Stimulated activated naive B cell treated with anti-CD40 and anti-IgM and Interleukin-4, amounts not matched to agents 10 μg/mL and 1 μg/mL and 100 μg/mL, for 72 hours (primary cell): Measurements from ENCODE around the gene FBLN2.

Experiments used
- ATAC-seq, 2 donors: fragments of 150-1000 bp; cut with Tn5 transposase; replicated peaks; 2 replicates each; pipeline ENCODE4 v1.10.0; 2021; ENCODE audit warnings: moderate library complexity in 1 of 2
- DNase-seq: peaks from one replicate; pipeline ENCODE4 v3.0.0; 2021
- H3K27ac Mint-ChIP-seq: one replicate; pipeline ENCODE4 v1.8.0; 2022; ENCODE audit warnings: mild to moderate bottlenecking, mixed read lengths
- H3K27me3 Mint-ChIP-seq, 2 donors: one replicate each; pipeline ENCODE4 v1.8.0; 2022; ENCODE audit warnings: mixed read lengths in 2 of 2
- H3K36me3 Mint-ChIP-seq, 2 donors: one replicate each; pipeline ENCODE4 v1.8.0; 2022; ENCODE audit warnings: mixed read lengths in 2 of 2, mild to moderate bottlenecking in 1 of 2
- H3K4me1 Mint-ChIP-seq, 2 donors: one replicate each; pipeline ENCODE4 v1.8.0; 2022; ENCODE audit warnings: mixed read lengths in 2 of 2, mild to moderate bottlenecking in 1 of 2
- H3K4me3 Mint-ChIP-seq, 2 donors: one replicate each; pipeline ENCODE4 v1.8.0; 2022; ENCODE audit warnings: mild to moderate bottlenecking in 2 of 2, mixed read lengths in 2 of 2, moderate library complexity in 1 of 2
- H3K9me3 Mint-ChIP-seq, 2 donors: one replicate each; pipeline ENCODE4 v1.8.0; 2022; ENCODE audit warnings: mixed read lengths in 2 of 2, mild to moderate bottlenecking in 1 of 2

The FBLN2 gene

DNA sequence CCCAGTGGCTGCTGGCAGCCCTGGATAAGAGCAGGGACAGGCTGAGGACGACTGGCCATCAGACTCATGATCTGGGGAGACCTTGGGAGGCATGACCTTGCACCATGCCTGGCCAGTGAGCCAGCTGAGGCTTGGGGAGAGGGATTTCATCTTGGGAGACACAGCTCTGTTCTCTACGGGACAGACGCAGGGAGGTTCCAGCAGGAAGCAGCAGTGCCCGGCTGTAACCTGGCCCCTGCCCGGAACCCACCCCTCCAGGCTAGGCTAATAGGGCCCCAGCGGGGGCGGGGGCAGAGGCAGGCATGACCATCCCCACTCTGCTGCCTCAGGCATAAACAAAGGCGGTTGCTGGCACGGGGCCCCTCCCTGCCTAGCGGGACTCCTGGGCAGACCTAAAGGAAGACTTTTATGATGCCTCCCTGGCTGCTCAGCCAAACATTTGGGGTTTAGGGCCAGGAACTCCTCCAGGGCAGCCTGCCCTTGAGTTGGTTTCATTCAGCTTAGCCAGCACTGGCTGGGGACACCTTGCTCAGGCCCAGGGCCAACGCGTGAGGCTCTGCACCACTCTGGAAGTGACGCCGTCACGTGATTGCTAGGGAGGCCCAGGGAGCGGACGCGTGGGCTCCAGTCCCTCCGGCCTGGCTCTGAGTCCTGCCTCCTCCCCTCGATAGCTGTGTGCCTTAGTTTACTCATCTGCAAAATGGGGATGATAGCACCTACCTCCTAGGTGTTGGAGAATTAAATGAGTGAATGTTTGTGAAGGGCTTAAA is 41.2 kb upstream of the FBLN2 start:
- H3K27ac Mint-ChIP-seq: no peak overlapping the region
- H3K27me3 Mint-ChIP-seq: no peaks in the 10 kb centered on the region
- H3K4me3 Mint-ChIP-seq: no peak overlapping the region
- DNase-seq (no peak), ATAC-seq (no peak)
- no peaks in the 10 kb centered on the region for H3K9me3 Mint-ChIP-seq
- H3K4me1 Mint-ChIP-seq: no peaks in the 10 kb centered on the region
- H3K36me3 Mint-ChIP-seq: no peaks in the 10 kb centered on the region

DNA sequence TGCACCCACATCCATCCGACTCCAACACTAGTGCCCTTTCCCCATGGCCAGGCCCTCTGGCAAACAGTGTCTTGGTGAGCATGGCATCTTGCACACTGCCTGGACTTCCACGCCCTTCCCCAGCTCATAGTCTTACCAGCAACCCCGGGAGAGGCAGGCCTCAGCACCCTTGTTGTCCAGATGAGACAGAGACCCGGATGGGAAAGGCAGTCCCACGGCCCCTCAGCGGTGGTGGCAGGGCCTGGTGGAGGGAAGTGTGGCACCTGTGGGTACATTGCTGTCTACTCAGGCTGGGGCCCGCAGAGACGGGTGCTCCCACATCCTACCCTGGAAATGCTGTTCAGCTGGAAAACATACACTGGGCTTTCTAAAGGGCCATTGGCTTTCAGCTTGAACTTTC is 40.4 kb upstream of the FBLN2 start:
- no peaks in the 10 kb centered on the region for H3K4me1 Mint-ChIP-seq
- DNase-seq (no peak), ATAC-seq (no peak)
- no peak overlapping the region for H3K4me3 Mint-ChIP-seq
- no peaks in the 10 kb centered on the region for H3K9me3 Mint-ChIP-seq
- H3K27ac Mint-ChIP-seq: no peak overlapping the region
- no peaks in the 10 kb centered on the region for H3K27me3 Mint-ChIP-seq
- H3K36me3 Mint-ChIP-seq: no peaks in the 10 kb centered on the region

GRCh38 chr3:13509059-13509815 is 39.7 kb upstream of the FBLN2 start:
- no peak overlapping the region for H3K4me3 Mint-ChIP-seq
- ATAC-seq (no peak), DNase-seq (no peak)
- no peaks in the 10 kb centered on the region for H3K9me3 Mint-ChIP-seq
- no peaks in the 10 kb centered on the region for H3K4me1 Mint-ChIP-seq
- H3K36me3 Mint-ChIP-seq: no peaks in the 10 kb centered on the region
- H3K27me3 Mint-ChIP-seq: no peaks in the 10 kb centered on the region
- no peak overlapping the region for H3K27ac Mint-ChIP-seq

DNA sequence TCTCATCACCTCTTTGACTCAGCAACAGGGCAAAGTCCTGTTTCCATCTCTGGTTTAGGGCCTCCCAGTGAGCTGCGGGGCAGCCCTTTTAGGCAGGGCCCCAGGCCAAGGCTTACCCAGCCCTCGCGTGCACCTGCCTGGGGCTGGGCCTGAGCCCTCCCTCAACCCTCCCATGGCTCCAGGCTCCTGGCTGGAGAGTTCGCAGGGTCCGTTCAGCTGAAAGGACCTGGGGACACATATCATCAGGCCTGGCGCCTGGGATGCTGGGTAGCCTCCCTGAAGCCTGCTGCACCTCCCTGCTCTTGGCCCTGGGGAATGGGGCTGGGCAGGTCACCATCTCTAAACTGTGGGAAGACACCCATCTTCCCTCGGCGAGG is 39.1 kb upstream of the FBLN2 start:
- no peak for DNase-seq
- Mint-ChIP-seq H3K9me3 (no peaks in the 10 kb centered on the region), H3K36me3 (no peaks in the 10 kb centered on the region), H3K4me1 (no peaks in the 10 kb centered on the region), H3K27ac (no peak overlapping the region), H3K4me3 (no peak overlapping the region), H3K27me3 (no peaks in the 10 kb centered on the region)
- no peak for ATAC-seq

DNA sequence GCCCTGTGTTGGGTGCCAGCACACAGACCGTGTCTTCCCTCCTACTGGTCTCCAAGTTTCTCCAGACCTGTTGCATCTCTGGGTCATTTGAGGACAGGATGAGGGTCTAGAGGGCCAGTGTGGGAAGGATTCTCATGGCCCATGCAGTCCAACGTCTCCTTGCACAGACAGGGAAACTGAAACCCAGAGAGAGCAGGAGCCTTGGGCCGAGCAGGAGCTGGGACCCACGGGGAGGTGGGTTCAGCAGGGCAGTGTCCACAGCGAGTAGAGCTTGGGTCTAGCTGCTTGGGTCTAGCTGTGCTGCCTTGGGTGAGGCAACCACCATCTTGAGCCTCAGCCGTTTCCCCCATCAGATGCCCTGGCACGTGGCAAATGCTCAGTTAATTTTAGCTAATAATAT is 36.5 kb upstream of the FBLN2 start:
- Mint-ChIP-seq H3K4me1 (no peaks in the 10 kb centered on the region), H3K9me3 (no peaks in the 10 kb centered on the region), H3K27ac (no peak overlapping the region), H3K4me3 (no peak overlapping the region), H3K27me3 (no peaks in the 10 kb centered on the region), H3K36me3 (no peaks in the 10 kb centered on the region)
- ATAC-seq (no peak), DNase-seq (no peak)

DNA sequence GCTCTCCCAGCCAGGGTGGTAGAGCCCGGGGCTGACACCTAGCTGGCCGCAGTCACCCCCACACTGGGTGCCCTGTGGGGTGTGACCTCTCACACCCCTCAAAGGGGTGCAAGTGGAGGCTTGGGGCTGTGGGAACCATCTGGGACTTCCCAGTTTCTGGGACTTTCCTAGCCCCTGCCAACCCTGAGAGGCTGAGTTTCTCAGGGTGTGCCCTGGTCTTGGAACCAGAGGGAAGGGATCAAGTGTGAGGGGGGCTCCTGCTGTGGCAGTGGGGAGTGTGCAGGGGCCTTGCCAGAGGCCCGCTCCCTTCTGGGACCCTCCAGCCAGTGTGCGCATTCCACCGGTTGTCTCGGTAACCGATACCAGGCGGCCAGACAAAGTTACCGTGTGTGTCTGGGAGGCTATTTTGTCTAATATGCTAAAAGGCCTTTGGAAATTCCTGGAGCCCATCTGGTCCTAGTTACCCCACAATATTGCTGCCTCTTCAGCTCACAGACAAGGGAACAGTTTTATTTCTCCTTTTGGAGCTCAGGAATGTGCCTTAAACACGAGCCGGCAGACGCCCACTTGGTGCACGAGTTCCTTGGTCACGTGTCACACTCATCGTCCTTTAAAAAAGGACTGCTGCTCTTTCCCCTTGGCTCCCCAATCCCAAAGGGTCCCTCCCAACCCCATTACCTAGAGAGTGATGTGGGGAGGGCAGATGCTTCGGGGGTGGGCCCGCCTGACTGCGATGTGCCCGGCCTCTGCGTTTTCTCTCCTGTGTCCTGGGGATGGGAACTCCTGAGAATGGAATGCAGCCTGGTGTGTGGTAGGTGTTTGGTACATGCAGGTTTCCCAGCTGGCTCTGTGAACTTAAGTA is 35.6 kb upstream of the FBLN2 start:
- DNase-seq (no peak), ATAC-seq (no peak)
- H3K9me3 Mint-ChIP-seq: no peaks in the 10 kb centered on the region
- H3K36me3 Mint-ChIP-seq: no peaks in the 10 kb centered on the region
- H3K27me3 Mint-ChIP-seq: no peaks in the 10 kb centered on the region
- no peaks in the 10 kb centered on the region for H3K4me1 Mint-ChIP-seq
- H3K4me3 Mint-ChIP-seq: no peak overlapping the region
- H3K27ac Mint-ChIP-seq: no peak overlapping the region

- no peaks in the 10 kb centered on the region for H3K27me3 Mint-ChIP-seq
- no peaks in the 10 kb centered on the region for H3K36me3 Mint-ChIP-seq
- no peak for DNase-seq
- no peaks in the 10 kb centered on the region for H3K4me1 Mint-ChIP-seq
- no peak overlapping the region for H3K4me3 Mint-ChIP-seq
- H3K9me3 Mint-ChIP-seq: no peaks in the 10 kb centered on the region
- H3K27ac Mint-ChIP-seq: no peak overlapping the region
- ATAC-seq: no peak
Measured at GRCh38 chr3:13513913-13514517, 34.9 kb upstream of the FBLN2 start.

DNA sequence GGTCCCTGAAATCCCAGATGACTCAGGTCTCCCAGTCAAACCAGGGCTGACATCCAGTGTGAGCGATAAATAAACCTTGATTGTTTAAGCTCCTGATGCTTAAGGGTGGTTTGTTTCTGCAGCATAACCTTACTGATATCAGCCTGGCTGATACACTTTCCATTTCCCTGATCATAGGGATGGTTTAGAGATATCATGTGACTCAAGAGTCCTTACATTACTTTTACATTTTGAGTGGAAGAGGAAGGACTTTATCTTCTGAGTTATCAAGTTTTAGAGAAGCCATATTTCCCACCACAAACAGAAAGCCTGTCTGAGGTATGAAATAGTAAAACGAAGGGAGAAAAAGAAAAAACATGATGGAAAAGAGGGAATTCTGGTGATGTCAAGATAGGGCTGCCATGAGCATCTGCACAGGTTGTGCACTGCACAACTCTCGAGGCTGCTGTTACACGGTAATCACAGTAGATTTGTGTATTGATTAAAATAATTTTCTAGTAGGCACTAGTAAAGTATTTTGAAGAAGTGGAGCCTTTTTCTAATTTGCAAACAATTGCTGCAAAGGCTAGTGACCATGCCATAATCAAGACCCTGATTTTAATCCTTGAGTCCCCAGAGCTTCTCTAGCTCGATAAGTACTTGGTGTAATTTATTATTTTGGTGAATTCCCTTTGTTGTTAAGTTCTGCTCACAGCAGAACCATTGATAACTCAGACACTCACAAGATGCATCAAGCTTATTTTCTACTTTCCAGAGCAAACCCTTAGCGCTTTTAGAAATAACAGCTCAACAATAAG is 34.1 kb upstream of the FBLN2 start:
- ATAC-seq: no peak
- no peaks in the 10 kb centered on the region for H3K9me3 Mint-ChIP-seq
- H3K4me3 Mint-ChIP-seq: no peak overlapping the region
- H3K27me3 Mint-ChIP-seq: no peaks in the 10 kb centered on the region
- H3K27ac Mint-ChIP-seq: no peak overlapping the region
- H3K4me1 Mint-ChIP-seq: no peaks in the 10 kb centered on the region
- H3K36me3 Mint-ChIP-seq: no peaks in the 10 kb centered on the region
- DNase-seq: no peak

GRCh38 chr3:13515786-13516759 is 32.9 kb upstream of the FBLN2 start:
- Mint-ChIP-seq H3K9me3 (no peaks in the 10 kb centered on the region), H3K4me3 (no peak overlapping the region), H3K27ac (no peak overlapping the region), H3K4me1 (no peaks in the 10 kb centered on the region), H3K27me3 (no peaks in the 10 kb centered on the region), H3K36me3 (no peaks in the 10 kb centered on the region)
- ATAC-seq: no peak
- DNase-seq: no peak

GRCh38 chr3:13516760-13517135 is 32.2 kb upstream of the FBLN2 start:
- Mint-ChIP-seq H3K36me3 (peaks cover 0 to 4% of the 10 kb centered on the region in 2 donors), H3K27me3 (peaks cover 0 to 3% of the 10 kb centered on the region in 2 donors), H3K4me3 (no peak overlapping the region), H3K27ac (no peak overlapping the region), H3K9me3 (peaks cover 4 to 6% of the 10 kb centered on the region in 2 donors), H3K4me1 (no peaks in the 10 kb centered on the region)
- DNase-seq: no peak
- no peak for ATAC-seq

GRCh38 chr3:13517253-13517977 is 31.5 kb upstream of the FBLN2 start:
- Mint-ChIP-seq H3K36me3 (peaks cover 0 to 6% of the 10 kb centered on the region in 2 donors), H3K4me3 (no peak overlapping the region), H3K9me3 (peaks cover 5 to 7% of the 10 kb centered on the region in 2 donors), H3K4me1 (no peaks in the 10 kb centered on the region), H3K27ac (no peak overlapping the region), H3K27me3 (peaks cover 0 to 4% of the 10 kb centered on the region in 2 donors)
- DNase-seq (no peak), ATAC-seq (no peak)

GRCh38 chr3:13518516-13518953 is 30.4 kb upstream of the FBLN2 start:
- ATAC-seq: no peak
- H3K36me3 Mint-ChIP-seq: peaks cover 0 to 6% of the 10 kb centered on the region in 2 donors
- H3K9me3 Mint-ChIP-seq: peaks cover 7 to 10% of the 10 kb centered on the region in 2 donors

More at GRCh38 chr3:13518516-13518953, 30.4 kb upstream of the FBLN2 start:
- Mint-ChIP-seq H3K4me1 (no peaks in the 10 kb centered on the region), H3K4me3 (no peak overlapping the region), H3K27me3 (peaks cover 0 to 10% of the 10 kb centered on the region in 2 donors), H3K27ac (no peak overlapping the region)
- no peak for DNase-seq
